GM23248 (cell line): ENCODE results near the gene QSOX1.

ENCODE experiments used
- EZH2 ChIP-seq: fragments of 200-600 bp; sonication (generic); IDR thresholded peaks from 2 replicates; pipeline ENCODE4 v1.6.1; 2018; ENCODE audit warnings: antibody characterized with exemption, mild to moderate bottlenecking; ENCODE audit not compliant: insufficient read depth, poor library complexity, severe bottlenecking
- EZH2phosphoT487 ChIP-seq: fragments of 200-600 bp; sonication (generic); IDR thresholded peaks from 2 replicates; pipeline ENCODE4 v1.6.1; 2018; ENCODE audit warnings: antibody characterized with exemption, moderate library complexity, mild to moderate bottlenecking, low read depth; ENCODE audit not compliant: insufficient read depth

DNA sequence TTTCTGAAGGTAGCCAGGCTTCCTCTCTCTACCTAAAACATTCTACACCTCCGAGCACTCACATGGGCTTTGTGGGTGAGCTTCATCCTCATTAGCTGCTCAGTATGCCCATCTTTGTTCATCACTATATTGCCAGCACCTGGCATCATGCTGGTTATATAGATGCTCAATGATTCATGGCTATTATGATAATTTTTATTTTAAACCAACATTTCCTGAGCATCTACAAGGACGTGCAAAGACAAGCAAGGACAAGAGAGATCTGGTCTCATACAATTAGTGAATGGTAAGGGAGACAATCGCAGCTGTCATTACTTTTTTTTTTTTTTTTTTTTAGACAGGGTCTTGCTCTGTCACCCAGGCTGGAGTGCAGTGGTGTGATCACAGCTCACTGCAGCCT is 11.3 kb upstream of the QSOX1 start:
- TF ChIP-seq EZH2 (no peak), EZH2phosphoT487 (no peak)
